Right lobe of liver (tissue), 4 donors: ENCODE data around the gene KCNK3.

Experiments
- CTCF ChIP-seq, 4 donors: fragments of 200-600 bp in 3 of 4; fragments of 450-650 bp in 1 of 4; IDR thresholded peaks; one replicate each; pipeline versions ENCODE4 v1.5.1 to v1.8.0; 2016 to 2022; ENCODE audit warnings: antibody characterized with exemption in 4 of 4, mild to moderate bottlenecking in 2 of 4
- POLR2A ChIP-seq: fragments of 450-650 bp; IDR thresholded peaks from one replicate; pipeline ENCODE4 v1.6.1; 2017; ENCODE audit warnings: antibody characterized with exemption, mild to moderate bottlenecking
- donor health status: DM: no; HTN: no; CAD: no.
- donor health status: DM: no; HTN: no; CAD: no.
- donor health status: DM: no; HTN: yes; CAD: no.

- TF ChIP-seq POLR2A: no peak
- TF ChIP-seq CTCF (IDR thresholded peaks at IDR 0.05): no peak
These were observed 3.9 kb downstream of the KCNK3 start for GRCh38 chr2:26696351-26696816.
